Measurements from ENCODE around the gene SLC12A9.

SLC12A9 gene

GRCh38 chr7:100882201-100882600 is 29.7 kb downstream of the SLC12A9 start:
- DNase-seq (ENCODE audit: low read depth in 4 of 4, low spot score in 1 of 4) = no peak

GRCh38 chr7:100882785-100883526 is 30.4 kb downstream of the SLC12A9 start:
- DNase-seq (ENCODE audit: low read depth in 4 of 4, low spot score in 1 of 4) = no peak

- DNase-seq (ENCODE audit: low read depth in 4 of 4, low spot score in 1 of 4) = no peak
Observed at GRCh38 chr7:100884736-100885439, 32.4 kb downstream of the SLC12A9 start.

GRCh38 chr7:100885440-100886141 is 33.1 kb downstream of the SLC12A9 start:
- DNase-seq (ENCODE audit: low read depth in 4 of 4, low spot score in 1 of 4) = no peak

GRCh38 chr7:100886142-100886935 is 33.8 kb downstream of the SLC12A9 start:
- no peak for DNase-seq (ENCODE audit: low read depth in 4 of 4, low spot score in 1 of 4)

GRCh38 chr7:100886936-100887515 is 34.5 kb downstream of the SLC12A9 start:
- DNase-seq (ENCODE audit: low read depth in 4 of 4, low spot score in 1 of 4) = no peak

- DNase-seq (ENCODE audit: low read depth in 4 of 4, low spot score in 1 of 4) = no peak
Observed at GRCh38 chr7:100887516-100888290, 35.2 kb downstream of the SLC12A9 start.

- DNase-seq (ENCODE audit: low read depth in 4 of 4, low spot score in 1 of 4) = no peak
Observed at GRCh38 chr7:100888291-100888987, 35.9 kb downstream of the SLC12A9 start.

GRCh38 chr7:100888988-100889750 is 36.7 kb downstream of the SLC12A9 start, which contains the start of gene UFSP1:
Gene UFSP1, minus strand, starts transcription at chr7:100889715. Its CDS starts 444 bp downstream, at chr7:100889271.
- no peak for DNase-seq (ENCODE audit: low read depth in 4 of 4, low spot score in 1 of 4)

- DNase-seq (ENCODE audit: low read depth in 4 of 4, low spot score in 1 of 4) = no peak
Observed at GRCh38 chr7:100890653-100891567, 38.4 kb downstream of the SLC12A9 start.

- no peak for DNase-seq (ENCODE audit: low read depth in 4 of 4, low spot score in 1 of 4)
Observed at GRCh38 chr7:100891568-100892247, 39.2 kb downstream of the SLC12A9 start.

GRCh38 chr7:100892364-100893317 is 40.1 kb downstream of the SLC12A9 start:
- no peak for DNase-seq (ENCODE audit: low read depth in 4 of 4, low spot score in 1 of 4)

- DNase-seq (ENCODE audit: low read depth in 4 of 4, low spot score in 1 of 4) = no peak
Observed at GRCh38 chr7:100893318-100893895, 40.9 kb downstream of the SLC12A9 start.

- no peak for DNase-seq (ENCODE audit: low read depth in 4 of 4, low spot score in 1 of 4)
Observed at GRCh38 chr7:100893910-100894721, 41.6 kb downstream of the SLC12A9 start.

Measured in stimulated activated CD4-positive, alpha-beta T cell treated with anti-CD3 and anti-CD28 coated beads, Interleukin-1b, Interleukin-23, amount 100 ng/mL, for 24 hours (primary cell).